ENCODE data around the gene MAP3K8. TPM values are rescaled to one million over a fixed set of nuclear protein-coding genes. Genes with fewer than 3 reads are reported as not detected.
"Not testable (repeated sequence)": the region's sequence is repeated elsewhere in the genome, so short reads cannot be mapped to it uniquely, and the experiment has no call there.

The MAP3K8 gene
- total RNA-seq, 4 donors from 2014 or later = 3.2 to 5.3 (median 4.2) TPM

DNA sequence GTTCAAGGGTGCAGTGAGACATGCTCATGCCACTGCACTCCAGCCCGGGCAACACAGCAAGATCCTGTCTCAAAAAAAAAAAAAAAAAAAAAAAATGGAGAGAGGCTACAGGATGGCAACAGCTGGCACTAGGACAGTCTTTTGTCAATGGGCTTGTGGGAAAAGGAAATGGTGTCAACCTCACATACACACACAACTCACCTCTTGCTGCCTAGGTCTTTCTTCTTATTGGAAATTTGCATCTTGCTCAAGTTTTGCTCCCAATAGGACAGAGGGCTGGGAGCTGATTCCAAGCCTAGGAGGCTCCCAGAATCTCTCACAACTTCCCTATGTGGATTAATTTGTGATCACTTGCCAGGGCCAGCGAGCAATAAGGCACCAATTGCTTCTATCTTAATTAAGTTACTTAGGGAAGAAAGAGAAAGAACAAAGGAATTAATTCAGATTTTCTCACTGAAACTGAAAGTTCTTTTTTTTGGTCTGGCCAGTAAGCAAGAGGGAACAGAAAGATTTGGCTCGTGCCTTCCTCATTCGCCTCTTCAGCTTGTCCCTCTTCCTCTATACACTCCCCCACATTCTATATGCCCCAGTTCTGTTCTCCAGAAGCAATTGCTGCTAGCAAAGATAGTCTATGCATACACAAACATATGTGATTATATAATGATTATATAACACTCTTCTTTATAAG is 33.8 kb downstream of the MAP3K8 start:
- no peak overlapping the region for H3K27ac ChIP-seq
- H3K27me3 ChIP-seq = no peaks in the 10 kb centered on the region
- in situ Hi-C loops (cut with MboI; ENCODE audit: low sequenced_read_pairs in 4 of 4) (no loop called here), intact Hi-C loops (cut with DNase I; ENCODE audit: low total_unique reads) (no loop called here)
- no peak for TF ChIP-seq POLR2A (IDR thresholded peaks at IDR 0.05)
- TF ChIP-seq, protein P1, sequence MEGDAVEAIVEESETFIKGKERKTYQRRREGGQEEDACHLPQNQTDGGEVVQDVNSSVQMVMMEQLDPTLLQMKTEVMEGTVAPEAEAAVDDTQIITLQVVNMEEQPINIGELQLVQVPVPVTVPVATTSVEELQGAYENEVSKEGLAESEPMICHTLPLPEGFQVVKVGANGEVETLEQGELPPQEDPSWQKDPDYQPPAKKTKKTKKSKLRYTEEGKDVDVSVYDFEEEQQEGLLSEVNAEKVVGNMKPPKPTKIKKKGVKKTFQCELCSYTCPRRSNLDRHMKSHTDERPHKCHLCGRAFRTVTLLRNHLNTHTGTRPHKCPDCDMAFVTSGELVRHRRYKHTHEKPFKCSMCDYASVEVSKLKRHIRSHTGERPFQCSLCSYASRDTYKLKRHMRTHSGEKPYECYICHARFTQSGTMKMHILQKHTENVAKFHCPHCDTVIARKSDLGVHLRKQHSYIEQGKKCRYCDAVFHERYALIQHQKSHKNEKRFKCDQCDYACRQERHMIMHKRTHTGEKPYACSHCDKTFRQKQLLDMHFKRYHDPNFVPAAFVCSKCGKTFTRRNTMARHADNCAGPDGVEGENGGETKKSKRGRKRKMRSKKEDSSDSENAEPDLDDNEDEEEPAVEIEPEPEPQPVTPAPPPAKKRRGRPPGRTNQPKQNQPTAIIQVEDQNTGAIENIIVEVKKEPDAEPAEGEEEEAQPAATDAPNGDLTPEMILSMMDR (IDR thresholded peaks at IDR 0.05 in 4 of 5, conservative IDR thresholded peaks at IDR 0.05 in 1 of 5) = no peak
- DNase-seq (no peak), ATAC-seq (no peak)
- no peak overlapping the region for H3K4me3 ChIP-seq
- no peaks in the 10 kb centered on the region for H3K9me3 ChIP-seq
- no peaks in the 10 kb centered on the region for H3K36me3 ChIP-seq
- H3K4me1 ChIP-seq = peaks cover under 1 to 7% of the 10 kb centered on the region in 2 donors

DNA sequence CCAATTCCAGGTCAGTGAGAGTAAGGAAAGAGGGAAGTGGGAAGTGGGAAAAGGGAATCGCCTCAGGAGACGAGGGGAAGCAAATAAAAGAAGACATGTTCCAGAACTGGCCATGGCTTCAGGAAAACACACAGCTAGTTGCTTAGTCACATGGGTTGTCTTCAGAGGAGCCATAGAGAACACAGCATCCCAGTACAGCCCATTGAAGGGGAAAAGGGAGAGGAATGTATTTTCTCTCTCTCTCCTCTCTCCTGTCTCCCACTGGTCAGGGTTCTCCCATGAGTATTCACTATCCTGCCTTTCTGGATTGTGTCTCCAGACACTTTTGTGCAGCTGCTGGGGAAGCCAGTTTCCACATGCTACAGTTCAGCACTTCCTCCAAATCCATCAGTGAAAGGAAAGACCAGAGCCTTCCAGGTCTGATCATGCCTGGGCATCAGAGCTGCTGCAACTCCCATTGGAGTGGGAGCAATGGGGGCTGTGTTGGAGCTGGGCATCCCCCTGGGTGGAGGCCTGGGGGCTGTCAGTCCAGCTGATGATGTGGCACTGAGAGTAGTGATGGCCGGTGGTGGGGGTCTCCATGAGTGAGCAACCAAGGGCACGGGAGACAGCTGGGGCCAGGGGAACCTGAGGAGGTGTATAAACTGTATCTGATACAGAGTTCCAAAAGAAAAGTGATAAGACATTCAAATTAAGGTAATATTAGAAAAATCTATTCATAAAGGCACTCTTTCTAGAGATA is 38.6 kb downstream of the MAP3K8 start:
- in situ Hi-C loops (cut with MboI; ENCODE audit: low sequenced_read_pairs in 4 of 4) (no loop called here), intact Hi-C loops (cut with DNase I; ENCODE audit: low total_unique reads) (no loop called here)
- DNase-seq = no peak
- Histone ChIP-seq H3K27me3 (no peaks in the 10 kb centered on the region), H3K27ac (no peak overlapping the region), H3K36me3 (no peaks in the 10 kb centered on the region), H3K4me3 (no peak overlapping the region), H3K9me3 (no peaks in the 10 kb centered on the region), H3K4me1 (no peaks in the 10 kb centered on the region)
- ATAC-seq = no peak
- TF ChIP-seq, protein P1 (IDR thresholded peaks at IDR 0.05 in 4 of 5, conservative IDR thresholded peaks at IDR 0.05 in 1 of 5) = no peak
- TF ChIP-seq POLR2A (IDR thresholded peaks at IDR 0.05) = no peak

DNA sequence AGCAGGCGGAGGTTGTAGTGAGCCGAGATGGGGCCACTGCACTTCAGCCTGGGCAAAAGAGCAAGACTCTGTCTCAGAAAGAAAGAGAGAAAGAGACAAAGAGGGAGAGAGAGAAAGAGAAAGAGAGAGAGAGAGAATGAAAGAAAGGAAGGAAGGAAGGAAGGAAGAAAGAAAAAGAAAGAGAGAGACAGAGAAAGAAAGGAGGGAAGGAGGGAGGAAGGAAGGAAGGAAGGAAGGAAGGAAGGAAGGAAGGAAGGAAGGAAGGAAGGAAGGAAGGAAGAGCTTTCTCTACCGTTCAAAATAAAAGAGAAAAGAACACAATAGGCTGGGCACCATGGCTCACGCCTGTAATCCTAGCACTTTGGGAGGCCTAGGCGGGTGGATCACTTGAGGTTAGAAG is 41.5 kb downstream of the MAP3K8 start:
- H3K9me3 ChIP-seq; in situ Hi-C loops (cut with MboI; ENCODE audit: low sequenced_read_pairs in 4 of 4); H3K4me1 ChIP-seq; H3K4me3 ChIP-seq; H3K36me3 ChIP-seq; DNase-seq; intact Hi-C loops (cut with DNase I; ENCODE audit: low total_unique reads); H3K27me3 ChIP-seq; H3K27ac ChIP-seq; ATAC-seq: not testable (repeated sequence)

DNA sequence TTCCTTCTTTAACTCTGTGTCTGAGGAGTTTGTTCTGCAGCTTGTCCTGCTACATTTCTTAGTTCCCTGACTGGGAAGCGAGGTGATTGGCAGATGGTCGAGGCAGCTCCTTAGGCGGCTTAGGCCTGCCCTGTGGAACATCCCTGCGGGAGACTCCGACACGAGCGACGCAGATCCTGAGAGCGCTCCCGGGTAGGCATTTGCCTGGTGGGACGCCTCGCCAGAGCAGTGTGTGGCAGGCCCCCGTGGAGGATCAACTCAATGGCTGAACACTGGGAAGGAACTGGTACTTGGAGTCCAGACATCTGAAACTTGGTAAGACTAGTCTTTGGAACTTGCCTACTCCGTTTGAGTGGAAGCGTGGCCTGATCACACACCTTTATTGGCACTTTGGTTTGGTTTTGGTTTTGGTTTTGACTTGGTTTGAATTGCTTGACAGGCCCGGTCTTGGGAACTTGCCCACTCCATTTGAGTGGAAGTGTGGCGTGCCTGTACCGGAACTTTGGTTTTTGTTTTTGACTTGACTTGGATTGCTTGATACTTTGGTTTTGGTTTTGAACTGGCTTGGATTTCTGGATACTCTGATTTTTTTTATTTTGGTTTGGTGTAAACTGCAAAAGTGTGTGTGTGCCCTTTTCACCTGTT is 42.6 kb downstream of the MAP3K8 start:
- H3K36me3 ChIP-seq = no peaks in the 10 kb centered on the region
- H3K9me3 ChIP-seq = no peaks in the 10 kb centered on the region
- ATAC-seq (no peak), DNase-seq (no peak)
- no peak overlapping the region for H3K4me3 ChIP-seq
- H3K27me3 ChIP-seq = no peaks in the 10 kb centered on the region
- H3K4me1 ChIP-seq = no peaks in the 10 kb centered on the region
- in situ Hi-C loops (cut with MboI; ENCODE audit: low sequenced_read_pairs in 4 of 4) (no loop called here), intact Hi-C loops (cut with DNase I; ENCODE audit: low total_unique reads) (no loop called here)
- no peak overlapping the region for H3K27ac ChIP-seq
- TF ChIP-seq POLR2A (IDR thresholded peaks at IDR 0.05) = no peak

DNA sequence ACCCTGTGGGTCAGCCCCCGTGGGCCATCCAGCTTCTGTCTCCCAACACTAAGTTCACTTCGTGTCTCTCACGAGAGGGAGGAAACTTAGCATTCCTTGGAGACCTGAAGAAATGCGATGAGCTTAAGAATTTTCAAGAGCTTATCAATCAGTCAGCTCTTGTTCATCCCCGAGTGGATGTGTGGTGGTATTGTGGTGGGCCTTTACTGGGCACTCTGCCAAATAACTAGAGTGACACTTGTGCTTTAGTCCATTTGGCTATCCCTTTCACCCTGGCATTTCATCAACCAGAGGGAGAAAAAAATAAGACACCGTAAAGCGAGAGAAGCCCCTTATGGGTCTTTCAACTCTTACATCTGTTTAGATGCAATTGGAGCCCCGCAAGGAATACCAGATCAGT is 45.5 kb downstream of the MAP3K8 start:
- H3K27ac ChIP-seq; DNase-seq; H3K36me3 ChIP-seq; H3K9me3 ChIP-seq; H3K27me3 ChIP-seq; H3K4me1 ChIP-seq; in situ Hi-C loops (cut with MboI; ENCODE audit: low sequenced_read_pairs in 4 of 4); H3K4me3 ChIP-seq; ATAC-seq; intact Hi-C loops (cut with DNase I; ENCODE audit: low total_unique reads): not testable (repeated sequence)

DNA sequence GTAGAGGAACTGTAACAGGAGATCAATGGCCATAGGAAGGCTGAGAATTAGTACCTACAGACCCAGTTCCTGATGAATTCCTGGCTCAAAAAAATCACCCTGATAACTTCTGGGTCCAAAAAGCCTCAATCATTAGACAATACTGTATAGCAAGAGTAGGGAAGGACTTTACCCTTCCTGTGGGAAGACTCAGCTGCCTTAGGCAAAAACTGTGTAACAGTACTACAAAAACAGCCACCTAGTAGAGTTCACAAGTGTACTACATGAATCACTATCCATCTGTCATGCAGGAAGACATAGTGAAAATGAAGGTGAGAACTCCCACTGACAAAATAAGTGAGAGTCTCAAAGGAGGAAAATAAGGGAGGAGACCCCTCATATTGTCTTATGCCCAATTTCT is 47.6 kb downstream of the MAP3K8 start:
- intact Hi-C loops (cut with DNase I; ENCODE audit: low total_unique reads) (no loop called here), in situ Hi-C loops (cut with MboI; ENCODE audit: low sequenced_read_pairs in 4 of 4) (no loop called here)
- Histone ChIP-seq H3K27me3 (no peaks in the 10 kb centered on the region), H3K27ac (no peak overlapping the region), H3K36me3 (no peaks in the 10 kb centered on the region), H3K4me3 (no peak overlapping the region), H3K9me3 (no peaks in the 10 kb centered on the region), H3K4me1 (peaks cover 0 to 5% of the 10 kb centered on the region in 2 donors)
- ATAC-seq (no peak), DNase-seq (no peak)
- no peak for TF ChIP-seq POLR2A (IDR thresholded peaks at IDR 0.05)
- TF ChIP-seq, protein P1 (IDR thresholded peaks at IDR 0.05 in 4 of 5, conservative IDR thresholded peaks at IDR 0.05 in 1 of 5) = no peak

All from gastrocnemius medialis (tissue), 4 donors.